ENCODE data around the gene RBM17. TPM values are rescaled to one million over a fixed set of nuclear protein-coding genes. Genes with fewer than 3 reads are reported as not detected.
A peak's percentile ranks its signal among the peaks of the same experiment; 100 is the strongest.
"Not testable (repeated sequence)": the region's sequence is repeated elsewhere in the genome, so short reads cannot be mapped to it uniquely, and the experiment has no call there.

Gene RBM17, protein sequence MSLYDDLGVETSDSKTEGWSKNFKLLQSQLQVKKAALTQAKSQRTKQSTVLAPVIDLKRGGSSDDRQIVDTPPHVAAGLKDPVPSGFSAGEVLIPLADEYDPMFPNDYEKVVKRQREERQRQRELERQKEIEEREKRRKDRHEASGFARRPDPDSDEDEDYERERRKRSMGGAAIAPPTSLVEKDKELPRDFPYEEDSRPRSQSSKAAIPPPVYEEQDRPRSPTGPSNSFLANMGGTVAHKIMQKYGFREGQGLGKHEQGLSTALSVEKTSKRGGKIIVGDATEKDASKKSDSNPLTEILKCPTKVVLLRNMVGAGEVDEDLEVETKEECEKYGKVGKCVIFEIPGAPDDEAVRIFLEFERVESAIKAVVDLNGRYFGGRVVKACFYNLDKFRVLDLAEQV
- 100 to 1,000 TPM; 185 to 200 TPM for total RNA-seq

DNA sequence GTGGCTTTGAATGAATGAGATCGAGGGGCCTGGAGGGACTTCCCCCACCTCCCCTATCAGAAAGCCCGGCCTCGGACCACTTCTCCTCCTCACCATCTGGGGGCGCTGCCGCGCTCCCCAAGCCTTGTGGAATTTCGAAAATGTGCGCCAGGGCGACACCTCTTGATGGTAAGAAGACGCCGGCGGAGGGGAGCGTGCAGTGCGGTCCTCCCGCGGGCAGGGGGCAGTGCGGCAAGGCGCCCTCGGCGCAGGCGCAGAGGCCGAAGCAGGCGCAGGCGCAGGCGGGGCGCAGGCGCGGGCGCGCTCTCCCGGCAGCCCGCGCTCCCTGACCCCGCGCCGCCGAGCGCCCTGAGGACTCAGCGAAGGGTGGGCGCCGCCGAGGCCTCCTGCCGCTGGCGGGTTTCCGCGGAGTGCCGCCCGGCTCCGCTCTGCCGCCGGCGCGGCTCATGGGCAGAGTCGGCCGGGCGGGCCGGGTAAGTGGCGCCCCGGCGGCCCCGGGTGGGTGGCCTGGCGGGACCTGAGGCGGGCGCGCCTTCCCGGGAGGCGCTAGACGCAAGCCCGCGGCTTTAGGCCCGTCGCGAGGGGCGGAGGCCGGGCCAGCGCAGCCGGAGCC lies at the start of gene RBM17:
Gene RBM17, plus strand, starts transcription at position 314 of the 613 bp plus-strand sequence. CDS start 8,032 bp downstream, outside the sequence.
- Mint-ChIP-seq H3K9me3 (no peaks in the 10 kb centered on the region), H3K27ac (peak within 1 kb of the TSS; percentile 93), H3K4me1 (peaks cover 61% of the 10 kb centered on the region), H3K4me3 (peak within 1 kb of the TSS; percentile 94), H3K27me3 (no peaks in the 10 kb centered on the region), H3K36me3 (peaks cover 9% of the 10 kb centered on the region)
- DNase-seq (peak; percentile 100), ATAC-seq (ENCODE audit: low read depth) (peak; percentile 84)
- POLR2A ChIA-PET: interaction anchor here (0.6 to 2.6 kb wide), 5 partner anchors 27 to 259 kb away, joined by 3 to 20 read pairs (median 4); partner anchors contain the start of gene IL2RA

DNA sequence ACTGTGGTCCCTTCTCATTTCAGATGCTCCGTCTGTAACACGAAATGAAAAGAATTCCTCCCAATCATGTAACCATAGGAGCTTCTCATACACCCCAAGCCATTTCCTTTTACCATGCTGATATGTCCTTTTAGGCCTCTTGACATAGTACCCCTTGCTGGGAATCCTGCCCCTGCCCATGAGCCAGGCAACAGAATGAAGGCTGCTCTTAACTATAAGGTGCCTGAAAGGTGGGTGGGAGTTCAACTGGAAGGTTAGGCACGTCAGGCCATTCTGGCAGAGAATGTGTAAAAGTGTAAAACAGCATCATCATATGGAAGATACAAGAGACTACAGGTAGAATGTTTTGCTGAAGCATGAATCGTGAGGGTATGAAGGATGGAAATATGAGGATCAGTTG lies 49.1 kb upstream of the RBM17 start:
- peaks cover 2% of the 10 kb centered on the region for H3K9me3 Mint-ChIP-seq
- peaks cover 80% of the 10 kb centered on the region for H3K4me1 Mint-ChIP-seq
- H3K27me3 Mint-ChIP-seq: no peaks in the 10 kb centered on the region
- ATAC-seq (ENCODE audit: low read depth) (no peak), DNase-seq (peak; percentile 9)
- peak overlapping the region; percentile 36 for H3K27ac Mint-ChIP-seq
- H3K36me3 Mint-ChIP-seq: peaks cover 61% of the 10 kb centered on the region
- peak overlapping the region; percentile 29 for H3K4me3 Mint-ChIP-seq
- POLR2A ChIA-PET: no interaction called here

DNA sequence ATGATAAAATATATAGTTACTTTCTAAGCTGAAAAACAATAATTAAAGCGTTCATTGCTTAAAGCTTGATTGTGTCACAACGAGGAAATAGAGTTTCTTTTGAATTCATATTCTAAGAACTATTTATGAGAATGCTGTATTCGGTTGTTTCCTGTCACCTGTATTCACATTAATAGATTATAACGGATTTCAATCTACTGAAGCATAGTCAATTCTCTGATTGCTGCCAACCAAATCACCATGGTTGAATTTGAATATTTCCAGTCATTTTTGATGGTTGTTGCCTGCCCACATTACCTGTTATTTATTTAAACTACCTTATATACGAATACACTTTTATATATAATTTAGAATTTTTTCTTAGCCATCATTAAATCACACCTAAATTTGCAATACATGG lies 48.6 kb upstream of the RBM17 start:
- Mint-ChIP-seq H3K9me3 (peaks cover 2% of the 10 kb centered on the region), H3K27me3 (no peaks in the 10 kb centered on the region), H3K4me1 (peaks cover 80% of the 10 kb centered on the region), H3K36me3 (peaks cover 64% of the 10 kb centered on the region), H3K4me3 (no peak overlapping the region), H3K27ac (no peak overlapping the region)
- no peak for ATAC-seq (ENCODE audit: low read depth)
- POLR2A ChIA-PET: no interaction called here
- DNase-seq: no peak

DNA sequence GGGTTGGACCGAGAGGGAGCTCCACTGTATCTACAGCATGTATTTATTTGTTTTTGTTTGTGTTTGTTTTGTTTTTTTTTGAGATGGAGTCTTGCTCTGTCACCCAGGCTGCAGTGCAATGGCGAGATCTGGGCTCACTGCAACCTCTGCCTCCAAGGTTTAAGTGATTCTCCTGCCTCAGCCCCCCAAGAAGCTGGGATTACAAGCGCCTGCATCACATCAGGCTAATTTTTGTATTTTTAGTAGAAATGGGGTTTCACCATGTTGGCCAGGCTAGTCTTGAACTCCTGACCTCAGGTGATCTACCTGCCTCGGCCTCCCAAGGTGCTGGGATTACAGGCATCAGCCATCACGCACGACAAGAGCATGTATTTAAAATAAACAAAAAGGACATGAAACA lies 45.5 kb upstream of the RBM17 start:
- DNase-seq; H3K27me3 Mint-ChIP-seq; ATAC-seq (ENCODE audit: low read depth); H3K9me3 Mint-ChIP-seq: not testable (repeated sequence)
- peak overlapping the region; percentile 58 for H3K27ac Mint-ChIP-seq
- H3K4me3 Mint-ChIP-seq: peak overlapping the region; percentile 49
- peaks cover 58% of the 10 kb centered on the region for H3K36me3 Mint-ChIP-seq
- peaks cover 80% of the 10 kb centered on the region for H3K4me1 Mint-ChIP-seq
- POLR2A ChIA-PET: interaction anchor here (0.8 to 1.2 kb wide), 3 partner anchors 14 to 46 kb away, joined by 3 to 4 read pairs (median 3); no protein-coding TSS in a partner anchor

DNA sequence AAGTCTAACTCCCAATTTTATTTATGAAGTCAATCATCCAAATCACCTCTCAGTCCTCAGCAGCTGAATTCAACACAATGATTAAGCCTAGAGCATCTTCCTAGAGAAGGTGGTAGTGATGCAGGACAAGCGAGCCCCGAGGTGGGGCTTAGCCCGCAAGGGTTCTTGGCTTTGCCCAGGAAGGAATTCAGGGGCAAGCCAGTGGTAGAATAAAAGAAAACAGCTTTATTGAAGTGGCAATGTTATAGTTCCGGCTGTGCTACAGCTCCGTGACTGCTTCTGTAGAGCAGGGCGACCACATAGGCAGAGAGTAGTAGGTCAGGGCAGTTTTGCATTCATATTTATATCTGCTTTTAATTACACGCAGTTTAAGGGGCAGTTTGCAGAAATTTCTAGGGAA lies 44.8 kb upstream of the RBM17 start:
- DNase-seq (peak; percentile 32), ATAC-seq (ENCODE audit: low read depth) (peak; percentile 46)
- no peaks in the 10 kb centered on the region for H3K27me3 Mint-ChIP-seq
- H3K4me1 Mint-ChIP-seq: peaks cover 78% of the 10 kb centered on the region
- H3K4me3 Mint-ChIP-seq: peak overlapping the region; percentile 79
- POLR2A ChIA-PET: interaction anchor here (0.8 to 1.2 kb wide), 6 partner anchors 13 to 68 kb away, joined by 3 to 6 read pairs (median 4); partner anchors contain the start of gene IL2RA
- peaks cover 2% of the 10 kb centered on the region for H3K9me3 Mint-ChIP-seq
- H3K36me3 Mint-ChIP-seq: peaks cover 58% of the 10 kb centered on the region
- H3K27ac Mint-ChIP-seq: peak overlapping the region; percentile 79

DNA sequence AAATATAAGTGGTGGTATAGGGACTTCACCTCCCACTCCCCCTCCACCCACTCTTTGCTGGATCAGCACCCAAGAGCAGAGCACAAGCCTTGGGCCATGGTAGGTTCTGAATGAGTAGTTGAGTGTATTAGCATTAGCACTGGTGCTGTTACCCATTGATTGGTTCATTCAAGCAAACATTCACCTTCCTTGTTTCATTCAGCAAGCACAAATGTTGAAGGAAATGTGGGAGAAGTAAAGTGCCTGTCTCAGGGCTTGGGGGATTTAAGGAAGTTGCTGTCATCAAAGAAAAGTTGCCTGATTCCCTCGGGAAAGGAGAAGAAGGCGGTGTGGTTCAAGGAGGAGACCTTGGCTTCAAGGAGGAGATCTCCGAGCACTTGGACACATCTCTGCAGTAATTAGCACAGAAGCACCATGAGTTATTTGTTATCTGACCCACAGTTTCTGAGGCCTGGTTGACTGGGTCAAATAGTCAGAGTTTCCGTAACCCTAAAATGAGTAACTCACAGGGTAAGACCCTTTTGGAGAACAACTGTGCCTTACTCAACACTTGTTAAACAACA lies 44.0 kb upstream of the RBM17 start:
- Mint-ChIP-seq H3K4me3 (peak overlapping the region; percentile 79), H3K36me3 (peaks cover 57% of the 10 kb centered on the region), H3K27ac (peak overlapping the region; percentile 79), H3K4me1 (peaks cover 77% of the 10 kb centered on the region), H3K27me3 (no peaks in the 10 kb centered on the region), H3K9me3 (no peaks in the 10 kb centered on the region)
- ATAC-seq (ENCODE audit: low read depth) (peak; percentile 19), DNase-seq (peak; percentile 26)
- POLR2A ChIA-PET: interaction anchor here (0.5 to 1.0 kb wide), 4 partner anchors 18 to 1442 kb away, joined by 3 to 6 read pairs (median 4); partner anchors contain the start of gene IL2RA

DNA sequence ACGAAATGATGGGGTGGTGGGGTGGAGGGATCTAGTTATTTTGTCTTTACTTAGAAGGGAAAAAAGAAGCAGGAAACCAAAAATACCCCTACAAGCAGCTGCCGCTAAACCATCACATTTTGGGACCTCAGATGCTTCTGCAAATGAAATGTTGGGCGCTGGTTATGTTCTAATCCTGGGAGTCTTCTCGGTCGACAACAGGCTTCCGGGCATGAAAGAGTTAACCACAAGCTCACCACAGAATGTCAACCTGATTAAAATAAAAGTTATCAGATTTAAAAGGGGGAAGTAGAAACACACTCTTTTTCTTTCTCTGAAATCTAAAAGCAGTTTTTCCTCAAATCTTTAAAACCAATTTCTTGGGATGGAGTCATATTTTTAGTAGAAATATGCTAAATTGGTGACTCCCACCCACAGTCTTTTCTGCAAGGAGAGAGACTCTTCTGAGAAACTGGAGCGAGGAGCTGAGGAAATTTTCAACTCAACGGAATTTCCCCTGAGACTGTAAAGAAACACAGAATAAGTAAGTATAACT lies 43.5 kb upstream of the RBM17 start:
- peaks cover 60% of the 10 kb centered on the region for H3K36me3 Mint-ChIP-seq
- ATAC-seq (ENCODE audit: low read depth): peak; percentile 32
- peak; percentile 35 for DNase-seq
- no peaks in the 10 kb centered on the region for H3K9me3 Mint-ChIP-seq
- peak overlapping the region; percentile 79 for H3K4me3 Mint-ChIP-seq
- no peaks in the 10 kb centered on the region for H3K27me3 Mint-ChIP-seq
- H3K27ac Mint-ChIP-seq: peak overlapping the region; percentile 79
- H3K4me1 Mint-ChIP-seq: peaks cover 79% of the 10 kb centered on the region
- POLR2A ChIA-PET: interaction anchor here (0.8 to 1.2 kb wide), 4 partner anchors 12 to 155 kb away, joined by 3 to 4 read pairs (median 3); partner anchors contain the start of genes ANKRD16 and FBH1

DNA sequence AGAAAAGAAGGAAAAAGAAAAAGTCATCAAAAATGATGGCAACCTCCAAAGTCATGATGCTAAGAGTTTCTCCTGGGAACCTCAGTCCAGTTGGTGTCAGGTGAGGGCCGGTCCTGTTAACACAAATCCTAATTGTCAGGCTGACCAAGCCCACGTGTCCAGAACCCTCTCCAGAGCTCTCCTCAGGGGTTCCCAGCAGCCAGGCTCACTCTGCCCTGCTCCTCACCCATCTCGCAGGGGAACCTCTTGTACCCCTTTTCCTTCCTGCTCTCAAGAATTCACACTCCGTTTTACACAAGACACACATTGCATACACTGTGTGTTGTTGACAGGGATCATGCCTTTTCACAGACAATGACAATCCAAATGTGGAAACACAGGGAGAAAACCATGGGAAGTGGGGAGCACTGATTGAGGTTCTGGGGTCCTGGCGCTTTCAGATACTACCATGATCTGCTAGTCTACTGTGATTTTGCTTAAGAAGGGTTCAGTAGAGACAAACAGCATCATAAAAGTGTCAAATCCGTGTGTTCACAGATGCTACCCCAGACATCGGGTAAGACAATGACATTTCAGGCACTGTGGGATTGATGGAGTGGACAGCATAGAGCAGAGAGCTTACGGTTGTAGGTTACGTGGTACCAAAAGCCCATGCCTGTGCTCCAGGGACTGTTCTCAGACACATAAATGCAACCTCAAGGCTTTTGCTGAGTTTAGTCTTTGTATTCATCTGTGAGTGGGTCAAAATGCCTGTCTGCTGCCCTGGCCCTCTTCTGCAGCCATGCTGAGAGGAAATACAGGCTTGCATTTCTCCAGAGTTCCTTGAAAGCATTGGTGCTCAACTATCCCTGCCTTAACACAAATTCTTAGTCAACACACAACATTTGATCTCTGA lies 42.7 kb upstream of the RBM17 start:
- no peak for ATAC-seq (ENCODE audit: low read depth)
- Mint-ChIP-seq H3K27ac (peak overlapping the region; percentile 79), H3K9me3 (no peaks in the 10 kb centered on the region), H3K4me1 (peaks cover 82% of the 10 kb centered on the region), H3K27me3 (no peaks in the 10 kb centered on the region), H3K36me3 (peaks cover 56% of the 10 kb centered on the region), H3K4me3 (peak overlapping the region; percentile 79)
- peak; percentile 35 for DNase-seq
- POLR2A ChIA-PET: interaction anchor here (0.8 to 1.2 kb wide), 4 partner anchors 13 to 156 kb away, joined by 3 to 4 read pairs (median 3); partner anchors contain the start of genes ANKRD16 and FBH1

DNA sequence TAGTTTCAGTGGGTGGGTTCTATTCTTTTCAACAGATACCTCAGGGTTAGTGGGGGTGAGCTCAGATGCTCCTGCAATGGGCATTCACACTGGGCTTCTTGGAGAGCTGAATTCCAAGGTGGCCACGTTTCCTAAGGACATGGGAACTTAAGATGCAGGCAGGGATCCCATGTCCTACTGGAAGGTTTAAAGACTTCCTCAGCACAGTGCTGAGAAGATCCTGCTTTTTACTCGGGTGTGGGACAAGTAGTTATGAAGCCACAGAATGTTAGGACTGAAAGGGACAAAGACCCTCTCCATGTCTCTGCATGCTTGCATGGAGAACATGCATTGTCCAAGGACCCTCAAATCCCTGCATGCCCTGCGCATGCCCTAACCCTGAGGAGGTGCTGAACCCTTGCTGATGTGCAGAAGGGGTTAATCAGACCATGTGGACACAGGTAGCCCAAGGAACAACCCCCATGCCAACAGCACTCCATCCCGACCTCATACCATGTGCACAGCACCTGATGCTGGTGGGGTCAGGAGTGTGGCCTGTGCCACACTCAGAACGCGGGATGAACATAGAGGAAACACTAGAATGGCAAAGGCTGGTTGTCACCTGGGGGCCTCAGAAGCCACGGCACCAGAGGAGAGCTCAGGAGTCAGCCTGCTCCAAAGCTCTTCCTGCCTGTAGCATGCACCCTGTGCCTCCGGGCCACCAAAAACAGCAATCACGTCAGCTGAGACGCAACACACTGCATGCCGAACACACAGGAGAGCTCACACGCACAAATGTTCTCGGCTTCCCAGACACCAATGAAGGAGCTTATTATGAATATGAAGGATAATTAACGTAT lies 41.8 kb upstream of the RBM17 start:
- no peak for ATAC-seq (ENCODE audit: low read depth)
- H3K4me1 Mint-ChIP-seq: peaks cover 78% of the 10 kb centered on the region
- DNase-seq: peak; percentile 29
- no peaks in the 10 kb centered on the region for H3K27me3 Mint-ChIP-seq
- peak overlapping the region; percentile 79 for H3K27ac Mint-ChIP-seq
- no peaks in the 10 kb centered on the region for H3K9me3 Mint-ChIP-seq
- peak overlapping the region; percentile 79 for H3K4me3 Mint-ChIP-seq
- POLR2A ChIA-PET: interaction anchor here (0.5 to 1.1 kb wide), 3 partner anchors 10 to 25 kb away, joined by 3 to 4 read pairs (median 3); no protein-coding TSS in a partner anchor
- peaks cover 51% of the 10 kb centered on the region for H3K36me3 Mint-ChIP-seq

DNA sequence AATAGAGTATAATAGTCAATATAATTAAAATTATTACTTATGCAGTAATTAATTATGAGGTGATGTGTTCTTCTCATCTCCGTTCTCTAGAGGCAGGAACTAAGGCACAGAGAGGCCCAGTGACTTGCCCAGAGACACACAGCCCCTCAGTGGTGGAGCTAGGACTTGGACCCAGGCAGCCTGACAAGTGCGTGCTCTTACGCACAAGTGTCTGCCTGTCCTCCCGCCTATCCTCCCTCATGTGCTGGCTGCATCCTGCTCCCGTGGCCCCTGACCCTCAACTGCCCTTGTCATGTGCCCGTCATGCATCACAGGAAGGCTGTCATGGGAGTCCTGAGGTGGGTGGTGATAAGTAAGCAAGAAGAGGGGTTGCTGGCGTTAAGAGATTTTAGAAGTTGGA lies 41.0 kb upstream of the RBM17 start:
- no peaks in the 10 kb centered on the region for H3K27me3 Mint-ChIP-seq
- DNase-seq (peak; percentile 30), ATAC-seq (ENCODE audit: low read depth) (no peak)
- peak overlapping the region; percentile 49 for H3K27ac Mint-ChIP-seq
- no peaks in the 10 kb centered on the region for H3K9me3 Mint-ChIP-seq
- peaks cover 53% of the 10 kb centered on the region for H3K36me3 Mint-ChIP-seq
- H3K4me1 Mint-ChIP-seq: peaks cover 81% of the 10 kb centered on the region
- H3K4me3 Mint-ChIP-seq: peak overlapping the region; percentile 6
- POLR2A ChIA-PET: interaction anchor here (0.8 to 1.4 kb wide), 3 partner anchors 10 to 33 kb away, joined by 3 to 4 read pairs (median 4); no protein-coding TSS in a partner anchor

DNA sequence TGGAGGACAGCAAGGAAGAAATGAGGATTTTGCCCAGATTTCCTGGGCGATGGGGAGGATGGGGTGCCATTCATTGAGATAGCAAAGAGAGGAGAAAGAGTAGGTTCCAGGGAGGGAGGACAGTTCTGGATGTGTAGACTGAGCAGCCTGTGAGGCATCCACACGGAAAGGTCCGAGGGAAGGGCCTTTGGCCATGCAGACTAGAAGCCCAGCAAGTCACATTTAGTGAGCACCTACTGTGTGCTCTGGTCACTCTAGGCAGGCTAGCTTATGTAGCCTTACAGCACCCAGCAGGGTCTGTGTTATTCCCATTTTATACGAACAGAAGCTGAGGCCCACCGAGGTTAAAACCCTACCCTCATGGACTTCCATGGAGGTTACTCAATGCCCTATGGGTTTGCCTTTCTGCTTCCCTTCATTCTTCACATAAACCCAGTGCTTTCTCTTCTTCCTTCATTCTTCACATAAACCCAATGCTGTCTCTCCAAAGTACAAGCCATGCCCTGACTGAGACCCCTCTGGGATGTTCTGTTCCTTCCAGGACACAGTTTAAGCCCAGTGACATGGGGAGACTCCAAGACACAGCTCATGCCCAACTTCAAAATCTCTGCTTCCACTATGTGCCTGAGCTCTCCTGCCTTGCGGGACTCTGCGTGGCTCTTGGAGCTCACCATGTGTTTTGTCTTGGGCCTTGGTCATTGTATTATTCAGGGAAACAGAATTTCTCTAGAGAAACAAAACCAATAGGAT lies 40.4 kb upstream of the RBM17 start:
- Mint-ChIP-seq H3K9me3 (no peaks in the 10 kb centered on the region), H3K27ac (peak overlapping the region; percentile 49), H3K27me3 (no peaks in the 10 kb centered on the region), H3K4me3 (peak overlapping the region; percentile 13), H3K36me3 (peaks cover 56% of the 10 kb centered on the region), H3K4me1 (peaks cover 82% of the 10 kb centered on the region)
- no peak for ATAC-seq (ENCODE audit: low read depth)
- peak; percentile 17 for DNase-seq
- POLR2A ChIA-PET: interaction anchor here (1.0 to 7.0 kb wide), 5 partner anchors 12 to 72 kb away, joined by 3 to 73 read pairs (median 7); no protein-coding TSS in a partner anchor

Measured in activated naive CD8-positive, alpha-beta T cell treated with anti-CD3 and anti-CD28 coated beads, Interleukin-2, amount 10 ng/mL, durations not matched to agents 7 days and 5 days (primary cell).